NCI-H2196 treated with DMSO at 0.1 percent for 48 hours (cell line): ENCODE data around the gene MAN1A2.
"Not testable (repeated sequence)": the region's sequence is repeated elsewhere in the genome, so short reads cannot be mapped to it uniquely, and the experiment has no call there.

Experiments used
- DNase-seq: peaks from one replicate; lab custom pipeline; 2025; ENCODE audit not compliant: unreplicated experiment; lab: John Stamatoyannopoulos, UW

Gene MAN1A2

GRCh38 chr1:117555806-117556205 lies 188.6 kb downstream of the MAN1A2 start:
- DNase-seq = no peak

- DNase-seq = no peak
Observed at GRCh38 chr1:117556341-117556740, 189.1 kb downstream of the MAN1A2 start.

- no peak for DNase-seq
Observed at GRCh38 chr1:117556976-117557375, 189.7 kb downstream of the MAN1A2 start.

- DNase-seq = not testable (repeated sequence)
Observed at GRCh38 chr1:117558451-117558850, 191.2 kb downstream of the MAN1A2 start.

- no peak for DNase-seq
Observed at GRCh38 chr1:117559139-117559538, 191.9 kb downstream of the MAN1A2 start.

- no peak for DNase-seq
Observed at GRCh38 chr1:117559985-117560384, 192.7 kb downstream of the MAN1A2 start.

GRCh38 chr1:117561071-117561470 lies 193.8 kb downstream of the MAN1A2 start:
- no peak for DNase-seq

- peak; percentile 10 for DNase-seq
Observed at GRCh38 chr1:117561551-117561950, 194.3 kb downstream of the MAN1A2 start.

- DNase-seq = peak; percentile 63
Observed at GRCh38 chr1:117562581-117563491, 195.6 kb downstream of the MAN1A2 start.

- DNase-seq = no peak
Observed at GRCh38 chr1:117563492-117563875, 196.2 kb downstream of the MAN1A2 start.

- DNase-seq = no peak
Observed at GRCh38 chr1:117564227-117565075, 197.2 kb downstream of the MAN1A2 start.

GRCh38 chr1:117565076-117565556 lies 197.9 kb downstream of the MAN1A2 start:
- DNase-seq = no peak

GRCh38 chr1:117565745-117566455 lies 198.7 kb downstream of the MAN1A2 start:
- no peak for DNase-seq

GRCh38 chr1:117566556-117566955 lies 199.3 kb downstream of the MAN1A2 start:
- DNase-seq = no peak

GRCh38 chr1:117567435-117567834 lies 200.2 kb downstream of the MAN1A2 start:
- DNase-seq = no peak

- DNase-seq = no peak
Observed at GRCh38 chr1:117567976-117568375, 200.7 kb downstream of the MAN1A2 start.

GRCh38 chr1:117568999-117569398 lies 201.8 kb downstream of the MAN1A2 start:
- DNase-seq = no peak

GRCh38 chr1:117569856-117570255 lies 202.6 kb downstream of the MAN1A2 start:
- no peak for DNase-seq

GRCh38 chr1:117570988-117571409 lies 203.8 kb downstream of the MAN1A2 start:
- DNase-seq = no peak

- no peak for DNase-seq
Observed at GRCh38 chr1:117571496-117571895, 204.2 kb downstream of the MAN1A2 start.

- DNase-seq = no peak
Observed at GRCh38 chr1:117572546-117572945, 205.3 kb downstream of the MAN1A2 start.
